Transverse colon (tissue), 4 donors: Measurements from ENCODE around the gene NFASC. TPM values are rescaled to one million over a fixed set of nuclear protein-coding genes. Genes with fewer than 3 reads are reported as not detected.

Experiments
- DNase-seq: peaks from one replicate; pipeline ENCODE4 v3.0.0-alpha.2; 2019
- H3K27ac ChIP-seq, 4 donors: fragments of 200-600 bp; sonication (generic); 2 replicates each; pipeline ENCODE4 v1.5.1; 2016 to 2018; ENCODE audit warnings: inconsistent platforms in 4 of 4
- H3K27me3 ChIP-seq: fragments of 200-600 bp; sonication (generic); 2 replicates; pipeline ENCODE4 v1.5.1; 2017; ENCODE audit warnings: inconsistent platforms
- H3K36me3 ChIP-seq, 4 donors: fragments of 200-600 bp; sonication (generic); 2 replicates each; pipeline ENCODE4 v1.5.1; 2017 to 2019; ENCODE audit warnings: inconsistent platforms in 4 of 4
- H3K4me1 ChIP-seq, 4 donors: fragments of 200-600 bp; sonication (generic); 2 replicates each; pipeline ENCODE4 v1.5.1; 2017 to 2020; ENCODE audit warnings: inconsistent platforms in 4 of 4
- H3K4me3 ChIP-seq, 4 donors: fragments of 200-600 bp; sonication (generic); 1 replicate in 1 of 4; 2 replicates in 3 of 4; pipeline versions ENCODE4 v1.5.1 to v1.6.1; 2017 to 2019; ENCODE audit warnings: inconsistent platforms in 4 of 4
- H3K9me3 ChIP-seq, 2 donors: fragments of 200-600 bp; sonication (generic); 2 replicates each; pipeline ENCODE4 v1.5.1; 2017 to 2019; ENCODE audit warnings: inconsistent platforms in 2 of 2
- EP300 ChIP-seq: sonication (generic); formaldehyde crosslinking; IDR thresholded peaks from one replicate; pipeline ENCODE4 v1.6.1; 2017; ENCODE audit warnings: antibody characterized with exemption, low read depth
- POLR2A ChIP-seq: fragments of 450-650 bp; IDR thresholded peaks from one replicate; pipeline ENCODE4 v1.6.1; 2016; ENCODE audit warnings: antibody characterized with exemption, mild to moderate bottlenecking, moderate library complexity
- POLR2AphosphoS5 ChIP-seq, 3 donors: sonication (generic); formaldehyde crosslinking; IDR thresholded peaks; one replicate each; pipeline ENCODE4 v1.6.1; 2016; ENCODE audit warnings: antibody characterized with exemption in 3 of 3
- WGBS, 2 donors: methylation state at CpG; one replicate each; pipeline ENCODE4 v1.1.5; 2018; ENCODE audit warnings: low coverage in 1 of 2; 5-methylcytosine and 5-hydroxymethylcytosine counted together
- in situ Hi-C, 4 donors: fragments of 200-750 bp; cut with MboI; loops; one replicate each; pipeline versions ENCODE4 v1.15.0 to v1.15.1; 2017; ENCODE audit warnings: low sequenced_read_pairs in 3 of 4, low pct_ligation_motif_present in 1 of 4, low pct_unique_long_range_greater_than_20kb in 1 of 4
- intact Hi-C: fragments of 100-400 bp; cut with DNase I; formaldehyde crosslinking; loops from one replicate; pipeline ENCODE4 v1.15.1; 2023; ENCODE audit warnings: low total_unique reads
- total RNA-seq, 4 donors: library from RNA; depleted of rRNA; stranded (reverse); fragments of >200 nt; gene quantifications; one replicate each; pipeline ENCODE4 v1.1.0, GENCODE V29; 2016
- TF ChIP-seq, protein P1 (sequence below), 5 experiments: fragments of 200-600 bp in 3 of 5; fragments of 450-650 bp in 2 of 5; sonication (generic) in 3 of 5; IDR thresholded peaks; 1 replicate in 2 of 5; 2 replicates in 3 of 5; pipeline ENCODE4 v1.5.1; 2016 to 2017; ENCODE audit warnings: antibody characterized with exemption in 5 of 5, inconsistent platforms in 3 of 5, mild to moderate bottlenecking in 2 of 5, moderate library complexity in 1 of 5

NFASC gene
- total RNA-seq, 4 donors from 2014 or later = 11.3 to 48.8 (median 13.4) TPM

- no peak overlapping the region for H3K4me3 ChIP-seq
- WGBS, 2 donors = 93 to 100% methylated on average over 1 to 9 of the region's 9 CpGs
- TF ChIP-seq POLR2A = no peak
- TF ChIP-seq, protein P1, sequence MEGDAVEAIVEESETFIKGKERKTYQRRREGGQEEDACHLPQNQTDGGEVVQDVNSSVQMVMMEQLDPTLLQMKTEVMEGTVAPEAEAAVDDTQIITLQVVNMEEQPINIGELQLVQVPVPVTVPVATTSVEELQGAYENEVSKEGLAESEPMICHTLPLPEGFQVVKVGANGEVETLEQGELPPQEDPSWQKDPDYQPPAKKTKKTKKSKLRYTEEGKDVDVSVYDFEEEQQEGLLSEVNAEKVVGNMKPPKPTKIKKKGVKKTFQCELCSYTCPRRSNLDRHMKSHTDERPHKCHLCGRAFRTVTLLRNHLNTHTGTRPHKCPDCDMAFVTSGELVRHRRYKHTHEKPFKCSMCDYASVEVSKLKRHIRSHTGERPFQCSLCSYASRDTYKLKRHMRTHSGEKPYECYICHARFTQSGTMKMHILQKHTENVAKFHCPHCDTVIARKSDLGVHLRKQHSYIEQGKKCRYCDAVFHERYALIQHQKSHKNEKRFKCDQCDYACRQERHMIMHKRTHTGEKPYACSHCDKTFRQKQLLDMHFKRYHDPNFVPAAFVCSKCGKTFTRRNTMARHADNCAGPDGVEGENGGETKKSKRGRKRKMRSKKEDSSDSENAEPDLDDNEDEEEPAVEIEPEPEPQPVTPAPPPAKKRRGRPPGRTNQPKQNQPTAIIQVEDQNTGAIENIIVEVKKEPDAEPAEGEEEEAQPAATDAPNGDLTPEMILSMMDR (IDR thresholded peaks at IDR 0.05) = no peak
- TF ChIP-seq EP300 = no peak
- TF ChIP-seq POLR2AphosphoS5 (IDR thresholded peaks at IDR 0.05) = no peak
These were observed 144.6 kb downstream of the NFASC start for GRCh38 chr1:205015241-205015640.

DNA sequence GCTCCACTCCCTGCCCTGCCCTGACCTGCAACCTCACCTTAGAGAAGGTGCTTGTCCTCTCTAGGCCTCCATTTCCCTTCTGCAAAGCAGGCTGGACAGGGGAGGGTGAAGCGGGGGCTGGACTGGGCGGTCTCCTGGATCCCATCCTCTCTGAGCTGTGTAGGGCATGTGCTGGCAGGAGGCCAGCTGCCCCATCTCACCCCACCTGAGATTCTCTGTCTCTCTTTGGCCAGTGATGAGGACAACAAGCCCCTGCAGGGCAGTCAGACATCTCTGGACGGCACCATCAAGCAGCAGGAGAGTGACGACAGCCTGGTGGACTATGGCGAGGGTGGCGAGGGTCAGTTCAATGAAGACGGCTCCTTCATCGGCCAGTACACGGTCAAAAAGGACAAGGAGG lies 145.4 kb downstream of the NFASC start:
- no peak for DNase-seq
- intact Hi-C loops = no loop called here
- peaks cover 0 to 6% (median 0%) of the 10 kb centered on the region in 4 donors for H3K4me1 ChIP-seq
- 70 to 90% methylated on average over 2 to 9 of the region's 9 CpGs for WGBS, 2 donors
- in situ Hi-C loops = no loop called here
- no peak overlapping the region for H3K27ac ChIP-seq
- H3K9me3 ChIP-seq = no peaks in the 10 kb centered on the region
- H3K27me3 ChIP-seq = no peaks in the 10 kb centered on the region
- H3K4me3 ChIP-seq = no peak overlapping the region
- TF ChIP-seq, protein P1 (IDR thresholded peaks at IDR 0.05) = no peak
- no peak for TF ChIP-seq POLR2A
- TF ChIP-seq POLR2AphosphoS5 (IDR thresholded peaks at IDR 0.05) = no peak
- TF ChIP-seq EP300 = no peak
- H3K36me3 ChIP-seq = no peaks in the 10 kb centered on the region

More at GRCh38 chr1:205015241-205015640, 144.6 kb downstream of the NFASC start:
- no peak for DNase-seq
- H3K27ac ChIP-seq = no peak overlapping the region
- H3K36me3 ChIP-seq = no peaks in the 10 kb centered on the region
- intact Hi-C loops (no loop called here), in situ Hi-C loops (no loop called here)
- H3K4me1 ChIP-seq = peaks cover 0 to 6% (median 0%) of the 10 kb centered on the region in 4 donors
- no peaks in the 10 kb centered on the region for H3K9me3 ChIP-seq
- no peaks in the 10 kb centered on the region for H3K27me3 ChIP-seq

- intact Hi-C loops = no loop called here
- Histone ChIP-seq H3K27ac (no peak overlapping the region), H3K4me3 (no peak overlapping the region), H3K27me3 (no peaks in the 10 kb centered on the region), H3K4me1 (peaks cover 0 to 6% (median 0%) of the 10 kb centered on the region in 4 donors), H3K36me3 (no peaks in the 10 kb centered on the region), H3K9me3 (no peaks in the 10 kb centered on the region)
- TF ChIP-seq, protein P1 (IDR thresholded peaks at IDR 0.05) = no peak
- TF ChIP-seq POLR2AphosphoS5 (IDR thresholded peaks at IDR 0.05) = no peak
- no peak for TF ChIP-seq POLR2A
- TF ChIP-seq EP300 = no peak
- 83% methylated on average over 13 of the region's 13 CpGs; no CpG with 5 or more reads in 1 of the 2 donors for WGBS, 2 donors
- DNase-seq = no peak
- in situ Hi-C loops = no loop called here
These were observed 145.9 kb downstream of the NFASC start for GRCh38 chr1:205016584-205016983.

GRCh38 chr1:205017001-205017400 lies 146.3 kb downstream of the NFASC start:
- no peak for DNase-seq
- no peaks in the 10 kb centered on the region for H3K36me3 ChIP-seq
- no peaks in the 10 kb centered on the region for H3K27me3 ChIP-seq
- in situ Hi-C loops = no loop called here
- H3K9me3 ChIP-seq = no peaks in the 10 kb centered on the region
- 79 to 89% methylated on average over 3 to 6 of the region's 6 CpGs for WGBS, 2 donors
- H3K27ac ChIP-seq = no peak overlapping the region
- H3K4me3 ChIP-seq = no peak overlapping the region
- TF ChIP-seq, protein P1 (IDR thresholded peaks at IDR 0.05) = no peak
- TF ChIP-seq POLR2A (no peak), EP300 (no peak), POLR2AphosphoS5 (IDR thresholded peaks at IDR 0.05) (no peak)
- intact Hi-C loops = no loop called here
- H3K4me1 ChIP-seq = peaks cover 0 to 6% (median 0%) of the 10 kb centered on the region in 4 donors
